Measurements from ENCODE around the gene FAM50B.

FAM50B gene

DNA sequence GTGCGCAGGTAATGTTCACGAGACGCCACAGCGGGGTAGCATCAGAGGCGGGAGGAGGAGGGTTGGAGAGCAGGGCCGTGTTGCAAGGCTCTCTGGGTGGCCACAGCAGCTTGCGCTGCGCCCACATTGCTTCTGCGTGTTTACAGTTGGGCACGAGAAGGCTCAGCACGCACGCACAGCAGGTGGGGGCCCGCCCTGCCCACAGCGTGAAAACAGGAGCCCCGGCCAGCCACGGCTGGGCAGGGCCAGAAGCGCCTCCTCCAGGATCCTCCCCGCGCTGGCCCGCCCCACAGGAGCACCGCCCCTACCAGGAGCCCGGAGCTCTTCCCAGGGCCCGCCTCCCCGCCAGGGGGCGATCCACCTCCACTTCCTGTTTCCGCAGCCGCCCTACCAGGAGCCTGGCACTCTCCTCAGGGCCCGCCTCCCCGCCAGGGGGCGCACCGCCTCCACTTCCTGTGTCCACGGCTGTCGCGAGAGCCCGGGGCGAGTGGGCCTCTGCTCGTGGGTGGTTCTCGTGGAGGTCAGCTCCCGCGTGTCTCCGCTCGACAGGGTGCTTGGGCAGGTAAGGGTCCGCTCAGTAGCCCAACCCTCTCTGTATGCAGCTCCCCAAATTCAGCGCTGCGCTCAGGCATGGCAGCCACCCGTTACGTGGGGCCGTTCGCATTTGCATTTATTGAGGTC lies at the start of gene FAM50B:
TSS of gene FAM50B (plus strand) at position 449 of the 681 bp plus-strand sequence. CDS start 439 bp downstream, outside the sequence.
- no peak for DNase-seq
- in situ Hi-C loops (cut with HindIII; ENCODE audit: low pct_ligation_motif_present, low pct_unique_long_range_greater_than_20kb, low sequenced_read_pairs): no loop called here

DNA sequence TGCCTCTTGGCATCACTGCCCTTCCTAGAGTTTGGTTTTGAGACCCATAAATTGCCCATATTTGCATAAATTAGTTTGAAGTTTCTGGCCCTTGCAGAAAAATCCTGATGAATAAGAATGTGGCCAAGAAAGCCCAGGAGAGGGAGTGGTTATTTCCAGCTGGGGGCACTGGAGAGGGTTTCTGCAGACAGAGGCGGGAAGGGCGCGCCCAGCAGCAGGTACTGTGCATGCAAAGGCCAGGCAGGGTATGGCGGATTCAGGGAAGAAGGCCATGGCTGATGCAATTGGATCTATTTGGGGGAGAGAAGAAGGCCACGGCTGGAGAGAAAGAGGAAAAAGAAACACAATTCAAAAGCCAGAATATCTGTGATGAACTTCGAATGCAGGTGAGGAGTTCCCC lies 49.5 kb upstream of the FAM50B start:
- in situ Hi-C loops (cut with HindIII; ENCODE audit: low pct_ligation_motif_present, low pct_unique_long_range_greater_than_20kb, low sequenced_read_pairs): no loop called here
- no peak for DNase-seq

DNA sequence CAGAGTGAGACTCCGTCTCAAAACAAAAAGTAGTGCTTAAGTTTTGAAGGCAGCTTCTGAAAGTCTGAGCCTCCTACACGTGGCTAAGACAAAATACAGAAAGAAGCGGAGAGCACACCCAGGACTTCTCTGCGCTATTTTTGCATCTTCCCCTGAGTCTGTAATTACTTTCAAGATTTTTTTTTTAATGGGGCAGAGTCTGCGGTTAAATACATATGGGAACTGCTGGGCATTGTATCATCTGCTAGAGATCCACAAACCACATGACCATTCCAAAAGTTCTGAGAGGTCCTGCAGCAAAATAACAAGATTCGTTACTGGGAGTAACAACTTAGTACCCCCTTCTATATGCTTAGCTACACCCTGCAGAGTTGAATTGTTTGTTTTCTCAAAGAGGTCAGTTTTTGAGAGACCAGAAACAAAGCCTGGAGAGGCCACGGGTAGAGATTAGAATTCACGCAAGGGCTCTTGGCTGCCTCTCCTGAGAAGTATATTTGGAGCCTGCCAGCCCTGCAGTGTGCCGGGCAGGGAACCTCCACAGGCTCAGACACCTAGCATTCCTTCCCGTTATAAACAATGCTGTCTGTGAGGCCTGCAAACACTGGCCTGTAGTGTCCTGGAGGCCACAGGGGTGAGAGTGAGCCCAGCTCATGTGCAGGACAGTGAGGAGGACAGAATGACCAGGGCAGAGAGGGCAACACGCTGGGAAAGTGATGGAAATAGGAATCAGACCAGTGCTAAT lies 48.2 kb upstream of the FAM50B start:
- in situ Hi-C loops (cut with HindIII; ENCODE audit: low pct_ligation_motif_present, low pct_unique_long_range_greater_than_20kb, low sequenced_read_pairs): no loop called here
- no peak for DNase-seq

- no peak for DNase-seq
- in situ Hi-C loops (cut with HindIII; ENCODE audit: low pct_ligation_motif_present, low pct_unique_long_range_greater_than_20kb, low sequenced_read_pairs): no loop called here
Observed at GRCh38 chr6:3801960-3802359, 47.2 kb upstream of the FAM50B start.

GRCh38 chr6:3803627-3804468 lies 45.3 kb upstream of the FAM50B start:
- in situ Hi-C loops (cut with HindIII; ENCODE audit: low pct_ligation_motif_present, low pct_unique_long_range_greater_than_20kb, low sequenced_read_pairs): no loop called here
- DNase-seq: peak; percentile 88

- in situ Hi-C loops (cut with HindIII; ENCODE audit: low pct_ligation_motif_present, low pct_unique_long_range_greater_than_20kb, low sequenced_read_pairs): no loop called here
- no peak for DNase-seq
Observed at GRCh38 chr6:3804964-3805363, 44.2 kb upstream of the FAM50B start.

GRCh38 chr6:3805448-3806123 lies 43.6 kb upstream of the FAM50B start:
- in situ Hi-C loops (cut with HindIII; ENCODE audit: low pct_ligation_motif_present, low pct_unique_long_range_greater_than_20kb, low sequenced_read_pairs): no loop called here
- no peak for DNase-seq

GRCh38 chr6:3806169-3806922 lies 42.8 kb upstream of the FAM50B start:
- in situ Hi-C loops (cut with HindIII; ENCODE audit: low pct_ligation_motif_present, low pct_unique_long_range_greater_than_20kb, low sequenced_read_pairs): no loop called here
- no peak for DNase-seq

DNA sequence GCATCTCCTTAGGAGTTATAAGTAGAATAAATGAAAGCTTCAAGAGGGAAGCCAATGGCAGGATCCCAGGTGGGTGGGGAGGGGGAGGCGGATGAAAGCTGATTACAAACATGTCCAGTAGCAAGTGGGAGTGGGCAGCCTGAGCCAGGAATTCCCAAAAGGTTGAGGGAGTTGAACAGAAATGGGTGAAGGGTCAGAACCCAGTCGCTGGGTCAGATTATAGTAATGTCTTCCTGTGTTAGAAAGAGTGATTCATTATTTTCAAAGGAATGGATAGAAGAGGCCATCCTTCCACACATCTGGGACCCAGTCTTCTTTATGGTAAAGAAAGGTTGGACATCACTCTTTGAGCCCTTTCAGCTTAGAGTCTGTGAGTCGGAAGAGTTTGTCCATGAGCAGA lies 41.0 kb upstream of the FAM50B start:
- no peak for DNase-seq
- in situ Hi-C loops (cut with HindIII; ENCODE audit: low pct_ligation_motif_present, low pct_unique_long_range_greater_than_20kb, low sequenced_read_pairs): no loop called here

DNA sequence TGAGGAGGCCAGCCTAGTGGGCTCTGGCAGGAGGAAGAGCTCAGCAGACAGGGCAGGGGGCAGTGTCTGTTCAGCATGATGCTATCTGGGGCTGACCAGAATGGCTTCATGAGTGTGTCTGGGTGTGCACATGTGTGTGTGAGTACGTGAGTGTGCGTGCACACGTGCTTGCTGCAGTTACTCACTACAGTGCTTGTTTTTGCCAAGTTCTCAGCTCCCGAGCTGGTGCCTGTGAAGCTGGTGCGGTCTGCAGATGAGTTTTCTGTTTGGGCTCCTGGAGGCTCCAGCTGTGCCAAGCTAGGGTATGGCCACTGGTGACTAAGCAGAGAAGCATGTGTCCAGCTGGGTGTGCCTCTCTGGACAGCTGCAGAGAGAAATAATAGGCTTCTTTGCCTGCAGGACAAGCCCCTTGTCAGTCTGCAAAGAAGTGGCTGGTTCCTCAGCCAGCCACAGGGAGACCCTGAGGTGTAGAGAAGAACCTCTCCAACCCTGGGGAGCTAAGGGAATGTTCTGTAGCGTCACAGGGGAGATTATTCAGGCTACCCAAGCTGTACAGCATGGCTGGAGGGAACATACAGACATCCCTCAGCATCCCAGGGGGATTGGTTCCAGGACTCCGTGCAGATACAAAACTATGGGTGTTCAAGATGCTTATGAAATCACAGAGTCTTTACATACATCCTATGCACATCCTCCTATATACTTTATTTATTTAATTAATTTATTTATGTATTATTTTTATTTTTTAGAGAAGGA lies 40.2 kb upstream of the FAM50B start:
- in situ Hi-C loops (cut with HindIII; ENCODE audit: low pct_ligation_motif_present, low pct_unique_long_range_greater_than_20kb, low sequenced_read_pairs): no loop called here
- peak; percentile 82 for DNase-seq

GRCh38 chr6:3809515-3809891 lies 39.7 kb upstream of the FAM50B start:
- in situ Hi-C loops (cut with HindIII; ENCODE audit: low pct_ligation_motif_present, low pct_unique_long_range_greater_than_20kb, low sequenced_read_pairs): no loop called here
- DNase-seq: no peak

DNA sequence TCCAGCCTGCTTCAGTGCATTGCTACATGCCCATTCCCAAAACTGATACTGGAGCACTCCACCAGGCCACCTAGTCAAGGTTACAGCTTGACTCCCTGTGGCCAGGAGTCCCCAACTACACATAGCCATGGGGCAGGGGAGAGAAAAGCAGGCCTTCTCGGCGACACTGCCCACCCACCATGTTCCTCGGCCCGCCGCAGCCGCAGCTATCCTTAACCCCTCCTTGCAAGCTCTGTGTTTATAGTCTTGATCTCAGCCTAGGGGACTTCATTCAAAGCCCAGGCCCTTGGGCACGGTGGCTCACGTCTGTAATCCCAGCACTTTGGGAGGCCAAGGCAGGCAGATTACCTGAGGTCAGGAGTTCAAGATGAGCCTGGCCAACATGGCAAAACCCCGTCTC lies 39.2 kb upstream of the FAM50B start:
- in situ Hi-C loops (cut with HindIII; ENCODE audit: low pct_ligation_motif_present, low pct_unique_long_range_greater_than_20kb, low sequenced_read_pairs): no loop called here
- DNase-seq: no peak

GRCh38 chr6:3811191-3811590 lies 38.0 kb upstream of the FAM50B start:
- DNase-seq: no peak
- in situ Hi-C loops (cut with HindIII; ENCODE audit: low pct_ligation_motif_present, low pct_unique_long_range_greater_than_20kb, low sequenced_read_pairs): no loop called here

- in situ Hi-C loops (cut with HindIII; ENCODE audit: low pct_ligation_motif_present, low pct_unique_long_range_greater_than_20kb, low sequenced_read_pairs): no loop called here
- no peak for DNase-seq
Observed at GRCh38 chr6:3812596-3812995, 36.6 kb upstream of the FAM50B start.

GRCh38 chr6:3813150-3813780 lies 35.9 kb upstream of the FAM50B start:
- DNase-seq: peak; percentile 53
- in situ Hi-C loops (cut with HindIII; ENCODE audit: low pct_ligation_motif_present, low pct_unique_long_range_greater_than_20kb, low sequenced_read_pairs): no loop called here

- DNase-seq: no peak
- in situ Hi-C loops (cut with HindIII; ENCODE audit: low pct_ligation_motif_present, low pct_unique_long_range_greater_than_20kb, low sequenced_read_pairs): no loop called here
Observed at GRCh38 chr6:3813918-3814317, 35.3 kb upstream of the FAM50B start.

- in situ Hi-C loops (cut with HindIII; ENCODE audit: low pct_ligation_motif_present, low pct_unique_long_range_greater_than_20kb, low sequenced_read_pairs): no loop called here
- no peak for DNase-seq
Observed at GRCh38 chr6:3814539-3814938, 34.6 kb upstream of the FAM50B start.
